Liver (tissue), 3 donors: ENCODE results near the gene ING3.

ENCODE experiments used
- HNF4A ChIP-seq, 2 donors: conservative IDR thresholded peaks; 2 replicates each; pipeline ENCODE4 v1.6.1; 2016; ENCODE audit warnings: antibody characterized with exemption in 2 of 2, mild to moderate bottlenecking in 2 of 2
- TAF1 ChIP-seq: conservative IDR thresholded peaks from 2 replicates; pipeline ENCODE4 v1.6.1; 2016; ENCODE audit warnings: antibody characterized with exemption, mild to moderate bottlenecking
- TF ChIP-seq, protein P1 (sequence below): fragments of 150-350 bp; IDR thresholded peaks from 2 replicates; pipeline ENCODE4 v1.5.1; 2017; ENCODE audit warnings: improper control_type of control experiment, low read depth, low read length; ENCODE audit not compliant: missing input control
- donor health status: healthy.
- donor health status: healthy.

GRCh38 chr7:120925392-120925791 is 25.2 kb upstream of the ING3 start:
- no peak for TF ChIP-seq HNF4A (conservative IDR thresholded peaks at IDR 0.05)
- TF ChIP-seq, protein P1, sequence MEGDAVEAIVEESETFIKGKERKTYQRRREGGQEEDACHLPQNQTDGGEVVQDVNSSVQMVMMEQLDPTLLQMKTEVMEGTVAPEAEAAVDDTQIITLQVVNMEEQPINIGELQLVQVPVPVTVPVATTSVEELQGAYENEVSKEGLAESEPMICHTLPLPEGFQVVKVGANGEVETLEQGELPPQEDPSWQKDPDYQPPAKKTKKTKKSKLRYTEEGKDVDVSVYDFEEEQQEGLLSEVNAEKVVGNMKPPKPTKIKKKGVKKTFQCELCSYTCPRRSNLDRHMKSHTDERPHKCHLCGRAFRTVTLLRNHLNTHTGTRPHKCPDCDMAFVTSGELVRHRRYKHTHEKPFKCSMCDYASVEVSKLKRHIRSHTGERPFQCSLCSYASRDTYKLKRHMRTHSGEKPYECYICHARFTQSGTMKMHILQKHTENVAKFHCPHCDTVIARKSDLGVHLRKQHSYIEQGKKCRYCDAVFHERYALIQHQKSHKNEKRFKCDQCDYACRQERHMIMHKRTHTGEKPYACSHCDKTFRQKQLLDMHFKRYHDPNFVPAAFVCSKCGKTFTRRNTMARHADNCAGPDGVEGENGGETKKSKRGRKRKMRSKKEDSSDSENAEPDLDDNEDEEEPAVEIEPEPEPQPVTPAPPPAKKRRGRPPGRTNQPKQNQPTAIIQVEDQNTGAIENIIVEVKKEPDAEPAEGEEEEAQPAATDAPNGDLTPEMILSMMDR, result no peak
- TF ChIP-seq TAF1, result no peak
